Measurements from ENCODE around the gene QPRT.

DNA sequence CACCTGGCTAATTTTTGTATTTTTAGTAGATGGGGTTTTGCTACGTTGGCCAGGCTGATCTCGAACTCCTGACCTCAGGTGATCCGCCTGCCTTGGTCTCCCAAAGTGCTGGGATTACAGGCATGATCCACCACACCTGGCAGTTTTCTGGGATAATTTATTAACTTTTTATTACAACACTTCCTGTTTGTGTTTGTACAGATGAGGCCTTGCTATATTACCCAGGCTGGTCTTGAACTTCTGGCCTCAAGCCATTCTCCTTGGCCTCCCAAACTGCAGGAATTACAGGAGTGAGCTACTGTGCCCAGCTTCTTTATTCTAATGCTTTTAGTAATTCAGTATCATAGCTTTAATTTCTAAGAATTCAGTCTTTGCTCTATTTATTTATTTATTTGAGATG is 32.0 kb upstream of the QPRT start:
- no peak for TF ChIP-seq ZNF423 (tag by site-specific recombination; IDR thresholded peaks at IDR 0.05)
- TF ChIP-seq, protein P1, sequence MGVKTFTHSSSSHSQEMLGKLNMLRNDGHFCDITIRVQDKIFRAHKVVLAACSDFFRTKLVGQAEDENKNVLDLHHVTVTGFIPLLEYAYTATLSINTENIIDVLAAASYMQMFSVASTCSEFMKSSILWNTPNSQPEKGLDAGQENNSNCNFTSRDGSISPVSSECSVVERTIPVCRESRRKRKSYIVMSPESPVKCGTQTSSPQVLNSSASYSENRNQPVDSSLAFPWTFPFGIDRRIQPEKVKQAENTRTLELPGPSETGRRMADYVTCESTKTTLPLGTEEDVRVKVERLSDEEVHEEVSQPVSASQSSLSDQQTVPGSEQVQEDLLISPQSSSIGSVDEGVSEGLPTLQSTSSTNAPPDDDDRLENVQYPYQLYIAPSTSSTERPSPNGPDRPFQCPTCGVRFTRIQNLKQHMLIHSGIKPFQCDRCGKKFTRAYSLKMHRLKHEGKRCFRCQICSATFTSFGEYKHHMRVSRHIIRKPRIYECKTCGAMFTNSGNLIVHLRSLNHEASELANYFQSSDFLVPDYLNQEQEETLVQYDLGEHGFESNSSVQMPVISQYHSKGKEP (tag by site-specific recombination; IDR thresholded peaks at IDR 0.05), result no peak
- TF ChIP-seq, protein P2, sequence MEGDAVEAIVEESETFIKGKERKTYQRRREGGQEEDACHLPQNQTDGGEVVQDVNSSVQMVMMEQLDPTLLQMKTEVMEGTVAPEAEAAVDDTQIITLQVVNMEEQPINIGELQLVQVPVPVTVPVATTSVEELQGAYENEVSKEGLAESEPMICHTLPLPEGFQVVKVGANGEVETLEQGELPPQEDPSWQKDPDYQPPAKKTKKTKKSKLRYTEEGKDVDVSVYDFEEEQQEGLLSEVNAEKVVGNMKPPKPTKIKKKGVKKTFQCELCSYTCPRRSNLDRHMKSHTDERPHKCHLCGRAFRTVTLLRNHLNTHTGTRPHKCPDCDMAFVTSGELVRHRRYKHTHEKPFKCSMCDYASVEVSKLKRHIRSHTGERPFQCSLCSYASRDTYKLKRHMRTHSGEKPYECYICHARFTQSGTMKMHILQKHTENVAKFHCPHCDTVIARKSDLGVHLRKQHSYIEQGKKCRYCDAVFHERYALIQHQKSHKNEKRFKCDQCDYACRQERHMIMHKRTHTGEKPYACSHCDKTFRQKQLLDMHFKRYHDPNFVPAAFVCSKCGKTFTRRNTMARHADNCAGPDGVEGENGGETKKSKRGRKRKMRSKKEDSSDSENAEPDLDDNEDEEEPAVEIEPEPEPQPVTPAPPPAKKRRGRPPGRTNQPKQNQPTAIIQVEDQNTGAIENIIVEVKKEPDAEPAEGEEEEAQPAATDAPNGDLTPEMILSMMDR (tag by site-specific recombination; IDR thresholded peaks at IDR 0.05), result no peak
- TF ChIP-seq ZNF114 (tag by site-specific recombination; IDR thresholded peaks at IDR 0.05), result no peak
- no peak for TF ChIP-seq ZNF138 (tag by site-specific recombination; IDR thresholded peaks at IDR 0.05; ENCODE audit: borderline replicate concordance)
- TF ChIP-seq, protein P3, sequence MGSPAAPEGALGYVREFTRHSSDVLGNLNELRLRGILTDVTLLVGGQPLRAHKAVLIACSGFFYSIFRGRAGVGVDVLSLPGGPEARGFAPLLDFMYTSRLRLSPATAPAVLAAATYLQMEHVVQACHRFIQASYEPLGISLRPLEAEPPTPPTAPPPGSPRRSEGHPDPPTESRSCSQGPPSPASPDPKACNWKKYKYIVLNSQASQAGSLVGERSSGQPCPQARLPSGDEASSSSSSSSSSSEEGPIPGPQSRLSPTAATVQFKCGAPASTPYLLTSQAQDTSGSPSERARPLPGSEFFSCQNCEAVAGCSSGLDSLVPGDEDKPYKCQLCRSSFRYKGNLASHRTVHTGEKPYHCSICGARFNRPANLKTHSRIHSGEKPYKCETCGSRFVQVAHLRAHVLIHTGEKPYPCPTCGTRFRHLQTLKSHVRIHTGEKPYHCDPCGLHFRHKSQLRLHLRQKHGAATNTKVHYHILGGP (tag by site-specific recombination; IDR thresholded peaks at IDR 0.05), result no peak
- TF ChIP-seq, protein P4, sequence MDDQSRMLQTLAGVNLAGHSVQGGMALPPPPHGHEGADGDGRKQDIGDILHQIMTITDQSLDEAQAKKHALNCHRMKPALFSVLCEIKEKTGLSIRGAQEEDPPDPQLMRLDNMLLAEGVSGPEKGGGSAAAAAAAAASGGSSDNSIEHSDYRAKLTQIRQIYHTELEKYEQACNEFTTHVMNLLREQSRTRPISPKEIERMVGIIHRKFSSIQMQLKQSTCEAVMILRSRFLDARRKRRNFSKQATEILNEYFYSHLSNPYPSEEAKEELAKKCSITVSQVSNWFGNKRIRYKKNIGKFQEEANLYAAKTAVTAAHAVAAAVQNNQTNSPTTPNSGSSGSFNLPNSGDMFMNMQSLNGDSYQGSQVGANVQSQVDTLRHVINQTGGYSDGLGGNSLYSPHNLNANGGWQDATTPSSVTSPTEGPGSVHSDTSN (CRISPR knock-in tag; IDR thresholded peaks at IDR 0.05), result no peak
